GM12891 (cell line): Measurements from ENCODE around the gene TRAPPC1.

Source experiments
- PAX5 ChIP-seq: IDR thresholded peaks from 2 replicates; pipeline ENCODE4 v1.6.1; 2011; ENCODE audit warnings: low read length, moderate library complexity, mild to moderate bottlenecking; ENCODE audit not compliant: insufficient read depth, severe bottlenecking
- POLR2A ChIP-seq: IDR thresholded peaks from 2 replicates; pipeline ENCODE4 v1.6.1; 2011; ENCODE audit warnings: low read depth, low read length, control low read depth
- POLR2AphosphoS5 ChIP-seq: IDR thresholded peaks from 2 replicates; pipeline ENCODE4 v1.6.1; 2011; ENCODE audit warnings: low read depth, low read length, control low read depth
- SPI1 ChIP-seq: IDR thresholded peaks from 2 replicates; pipeline ENCODE4 v1.6.1; 2011; ENCODE audit warnings: low read depth, low read length, control low read depth
- TAF1 ChIP-seq: IDR thresholded peaks from 2 replicates; pipeline ENCODE4 v1.6.1; 2011; ENCODE audit warnings: low read depth, low read length, control low read depth

DNA sequence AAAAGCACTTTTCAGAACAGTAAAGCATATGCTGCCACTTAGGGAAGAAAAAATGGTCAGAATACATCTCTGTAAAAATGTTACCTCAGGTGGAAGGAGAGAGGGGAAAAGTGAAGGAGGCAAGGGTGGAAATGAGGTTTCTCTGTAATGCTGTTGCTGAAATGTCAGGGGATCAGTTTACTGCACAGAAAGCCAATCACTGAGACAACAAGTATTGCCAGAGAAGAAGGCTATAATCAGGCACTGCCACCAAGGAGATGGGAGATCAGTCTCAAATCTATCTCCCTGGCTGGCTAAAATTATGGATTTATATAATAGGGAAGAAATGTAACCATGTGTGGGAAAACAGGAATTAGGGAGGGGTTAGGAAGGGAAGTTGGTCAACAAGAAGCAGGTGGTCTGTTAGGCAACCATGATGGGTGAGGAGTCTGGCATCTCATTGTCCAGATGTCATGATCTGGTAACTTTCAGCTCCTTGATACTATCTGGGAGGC, 42.9 kb upstream of the TRAPPC1 start:
- no peak for TF ChIP-seq POLR2A
- TF ChIP-seq TAF1, result no peak
- no peak for TF ChIP-seq POLR2AphosphoS5
- TF ChIP-seq SPI1, result no peak
- TF ChIP-seq PAX5, result no peak
